Stimulated activated effector memory CD8-positive, alpha-beta T cell treated with anti-CD3 and anti-CD28 coated beads, Interleukin-12 subunit alpha, Interleukin-12 subunit beta, amount 100 ng/mL, for 72 hours (primary cell): Measurements from ENCODE around the gene PRX.
"Not testable (repeated sequence)": the region's sequence is repeated elsewhere in the genome, so short reads cannot be mapped to it uniquely, and the experiment has no call there.

Experiments used
- ATAC-seq: fragments of 150-1000 bp; cut with Tn5 transposase; 2 replicates; pipeline ENCODE4 v1.10.0; 2021
- DNase-seq, 2 donors: peaks; one replicate each; pipeline ENCODE4 v3.0.0; 2021 to 2022; ENCODE audit warnings: low spot score in 2 of 2
- H3K27ac Mint-ChIP-seq: one replicate; pipeline ENCODE4 v1.8.0; 2022; ENCODE audit warnings: mild to moderate bottlenecking, mixed read lengths
- H3K36me3 Mint-ChIP-seq: one replicate; pipeline ENCODE4 v1.8.0; 2022; ENCODE audit warnings: mild to moderate bottlenecking, mixed read lengths
- H3K4me1 Mint-ChIP-seq: one replicate; pipeline ENCODE4 v1.8.0; 2022; ENCODE audit warnings: mixed read lengths
- H3K4me3 Mint-ChIP-seq: one replicate; pipeline ENCODE4 v1.8.0; 2022; ENCODE audit warnings: mild to moderate bottlenecking, mixed read lengths
- H3K9me3 Mint-ChIP-seq: one replicate; pipeline ENCODE4 v1.8.0; 2022; ENCODE audit warnings: mixed read lengths

The PRX gene

GRCh38 chr19:40444000-40444824 lies 31.0 kb upstream of the PRX start, which contains the start of gene SERTAD3:
SERTAD3 (minus strand) TSS chr19:40444335; CDS start chr19:40442080, 2,255 bp downstream.
- H3K4me1 Mint-ChIP-seq = peaks cover 31% of the 10 kb centered on the region
- peak within 1 kb of the TSS; percentile 96 for H3K4me3 Mint-ChIP-seq
- DNase-seq = peak; percentile 97 to 98
- ATAC-seq = peak; percentile 82
- H3K27ac Mint-ChIP-seq = peak within 1 kb of the TSS; percentile 92
- H3K36me3 Mint-ChIP-seq = peaks cover 59% of the 10 kb centered on the region
- H3K9me3 Mint-ChIP-seq = no peaks in the 10 kb centered on the region

DNA sequence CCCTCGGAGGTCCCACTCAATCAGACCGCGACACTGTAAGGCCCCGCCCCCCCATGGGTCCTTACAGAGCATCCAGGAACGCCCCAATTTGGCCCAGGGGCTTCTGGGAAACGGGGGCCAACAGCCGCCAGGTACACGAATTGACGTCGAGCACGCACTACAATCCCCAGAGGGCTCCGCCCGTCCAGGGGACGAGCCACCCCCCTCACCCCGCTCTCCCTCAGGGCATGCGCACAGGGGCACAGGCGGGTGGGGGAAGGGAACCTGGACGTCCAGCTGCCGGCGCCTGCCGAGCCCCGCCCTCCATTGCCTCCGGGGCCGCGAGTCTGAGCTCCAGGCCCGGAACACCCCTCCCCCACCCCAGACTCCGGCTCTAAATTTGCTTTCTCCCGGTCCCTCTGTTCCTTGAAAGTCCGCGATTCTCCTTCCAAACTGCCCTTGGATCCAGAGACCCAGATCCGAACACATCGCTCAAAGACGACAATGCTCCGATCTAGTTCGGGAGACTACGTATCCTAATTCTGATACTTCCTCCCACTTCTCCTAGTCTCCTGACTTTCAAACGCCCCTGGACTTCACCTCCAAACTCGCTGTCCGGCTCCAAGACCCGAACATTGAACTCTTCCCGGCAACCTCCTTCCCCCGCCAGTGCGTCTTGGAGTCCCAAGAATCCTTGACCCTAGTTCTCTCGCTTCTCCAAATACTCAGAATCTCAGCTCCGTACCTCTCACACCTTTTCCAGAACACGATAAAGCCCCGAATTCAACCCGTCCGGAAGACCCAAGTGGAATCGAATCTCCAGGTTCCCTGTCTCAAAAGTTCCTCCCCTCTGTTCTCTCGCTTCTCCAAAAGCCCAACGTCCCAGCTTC lies 30.2 kb upstream of the PRX start:
- Mint-ChIP-seq H3K4me1 (peaks cover 32% of the 10 kb centered on the region), H3K4me3 (peak overlapping the region; percentile 96), H3K36me3 (peaks cover 58% of the 10 kb centered on the region), H3K9me3 (no peaks in the 10 kb centered on the region), H3K27ac (peak overlapping the region; percentile 92)
- DNase-seq (peak; percentile 95 to 100), ATAC-seq (peak; percentile 89)

GRCh38 chr19:40442328-40443130 lies 29.4 kb upstream of the PRX start:
- Mint-ChIP-seq H3K27ac (peak overlapping the region; percentile 92), H3K4me3 (peak overlapping the region; percentile 96), H3K4me1 (peaks cover 32% of the 10 kb centered on the region), H3K9me3 (no peaks in the 10 kb centered on the region), H3K36me3 (peaks cover 52% of the 10 kb centered on the region)
- ATAC-seq (no peak), DNase-seq (no peak)

GRCh38 chr19:40441719-40442253 lies 28.6 kb upstream of the PRX start:
- Mint-ChIP-seq H3K4me1 (peaks cover 32% of the 10 kb centered on the region), H3K27ac (peak overlapping the region; percentile 92), H3K9me3 (no peaks in the 10 kb centered on the region), H3K4me3 (peak overlapping the region; percentile 96), H3K36me3 (peaks cover 52% of the 10 kb centered on the region)
- no peak for DNase-seq
- no peak for ATAC-seq

GRCh38 chr19:40438284-40438683 lies 25.1 kb upstream of the PRX start:
- Mint-ChIP-seq H3K4me3 (no peak overlapping the region), H3K27ac (no peak overlapping the region), H3K36me3 (peaks cover 38% of the 10 kb centered on the region), H3K4me1 (peaks cover 33% of the 10 kb centered on the region), H3K9me3 (no peaks in the 10 kb centered on the region)
- DNase-seq (no peak), ATAC-seq (no peak)

DNA sequence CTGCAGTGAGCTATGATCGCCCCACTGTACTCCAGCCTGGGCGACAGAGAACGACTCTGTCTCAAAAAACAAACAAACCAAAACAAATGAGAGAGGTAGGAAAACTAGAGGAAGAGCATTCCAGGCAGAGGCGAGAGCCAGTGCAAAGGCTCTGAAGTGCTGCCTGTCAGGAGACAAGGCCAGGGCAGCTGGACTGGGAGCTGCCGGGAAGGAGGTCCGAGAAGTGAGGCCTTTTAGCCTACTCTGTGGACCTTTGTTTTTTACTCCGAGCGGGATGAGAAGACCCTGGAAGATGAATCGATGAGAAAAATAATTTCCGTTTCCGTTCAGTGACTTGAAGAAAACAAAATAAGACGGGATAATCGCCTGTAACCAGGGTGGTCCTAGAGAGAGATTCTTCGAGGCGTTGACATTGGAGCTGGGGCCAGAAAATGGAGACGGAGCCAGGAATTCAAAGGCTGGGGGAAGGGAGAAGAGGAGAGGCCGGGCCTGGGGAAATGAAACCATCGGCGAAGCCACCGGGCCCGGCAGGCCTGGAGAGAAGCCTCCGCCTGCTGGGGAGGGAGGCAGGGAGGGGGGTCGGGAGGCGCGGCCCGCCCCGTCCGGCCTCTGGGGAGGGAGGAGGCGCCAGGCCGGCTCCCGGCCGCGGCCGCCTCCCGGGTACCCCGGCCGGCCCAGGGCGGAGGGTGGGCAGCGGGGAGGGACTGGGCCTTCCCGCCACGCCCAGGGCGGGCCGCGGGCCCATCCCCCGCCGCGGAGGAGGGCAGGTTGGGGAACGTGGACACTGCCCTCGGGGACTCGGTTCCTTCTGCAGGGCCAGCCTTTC lies 20.4 kb upstream of the PRX start:
- peak; percentile 90 for ATAC-seq
- H3K4me1 Mint-ChIP-seq = peaks cover 18% of the 10 kb centered on the region
- DNase-seq = peak; percentile 29 to 69
- H3K9me3 Mint-ChIP-seq = no peaks in the 10 kb centered on the region
- peaks cover 7% of the 10 kb centered on the region for H3K36me3 Mint-ChIP-seq
- peak overlapping the region; percentile 77 for H3K4me3 Mint-ChIP-seq
- H3K27ac Mint-ChIP-seq = peak overlapping the region; percentile 99

DNA sequence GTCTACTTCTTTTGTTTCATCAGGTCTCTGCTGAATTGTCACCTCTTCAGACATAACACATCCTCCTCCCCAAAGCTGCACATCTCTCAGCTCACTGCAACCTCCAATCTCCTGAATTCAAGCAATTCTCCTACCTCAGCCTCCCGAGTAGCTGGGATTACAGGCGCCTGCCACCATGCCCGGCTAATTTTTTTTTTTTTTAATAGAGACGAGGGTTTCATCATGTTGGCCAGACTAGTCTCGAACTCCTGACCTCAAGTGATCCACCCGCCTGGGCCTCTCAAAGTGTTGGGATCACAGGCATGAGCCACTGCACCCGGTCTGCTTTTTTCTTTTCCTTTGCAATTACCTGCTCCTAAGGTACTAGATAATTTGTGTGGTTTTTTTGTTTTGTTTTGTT lies 19.6 kb upstream of the PRX start:
- not testable (repeated sequence) for ATAC-seq, H3K36me3 Mint-ChIP-seq, H3K9me3 Mint-ChIP-seq, DNase-seq
- H3K4me1 Mint-ChIP-seq = peaks cover 18% of the 10 kb centered on the region
- H3K4me3 Mint-ChIP-seq = peak overlapping the region; percentile 77
- H3K27ac Mint-ChIP-seq = peak overlapping the region; percentile 99

DNA sequence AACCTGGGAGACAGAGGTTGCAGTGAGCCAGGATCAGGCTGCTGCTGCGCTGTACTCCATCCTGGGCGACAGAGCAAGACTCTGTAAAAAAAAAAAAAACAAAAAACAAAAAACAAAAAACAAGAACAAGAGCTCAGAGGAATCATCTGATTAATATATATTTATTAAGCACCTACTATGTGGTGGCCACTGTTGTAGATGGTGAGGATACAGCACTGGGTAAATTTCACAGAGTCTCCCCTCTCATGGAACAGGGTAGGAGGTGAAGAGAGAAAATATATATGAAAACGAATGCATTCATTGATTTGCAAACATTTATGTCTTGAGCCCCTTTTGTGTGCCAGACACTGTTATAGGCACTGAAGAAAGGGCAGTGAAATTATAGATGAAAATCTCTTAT lies 18.5 kb upstream of the PRX start:
- ATAC-seq = no peak
- no peak overlapping the region for H3K27ac Mint-ChIP-seq
- DNase-seq = no peak
- H3K4me1 Mint-ChIP-seq = peaks cover 18% of the 10 kb centered on the region
- H3K4me3 Mint-ChIP-seq = no peak overlapping the region
- H3K9me3 Mint-ChIP-seq = no peaks in the 10 kb centered on the region
- peaks cover 7% of the 10 kb centered on the region for H3K36me3 Mint-ChIP-seq

- peaks cover 17% of the 10 kb centered on the region for H3K4me1 Mint-ChIP-seq
- not testable (repeated sequence) for ATAC-seq, H3K27ac Mint-ChIP-seq, H3K9me3 Mint-ChIP-seq, H3K4me3 Mint-ChIP-seq, DNase-seq
- peaks cover 15% of the 10 kb centered on the region for H3K36me3 Mint-ChIP-seq
Measured at GRCh38 chr19:40430242-40430641, 17.1 kb upstream of the PRX start.

GRCh38 chr19:40428197-40428596 lies 15.0 kb upstream of the PRX start:
- not testable (repeated sequence) for ATAC-seq, H3K9me3 Mint-ChIP-seq, H3K27ac Mint-ChIP-seq, DNase-seq, H3K4me3 Mint-ChIP-seq
- Mint-ChIP-seq H3K36me3 (peaks cover 31% of the 10 kb centered on the region), H3K4me1 (peaks cover 22% of the 10 kb centered on the region)

GRCh38 chr19:40425450-40426287 lies 12.5 kb upstream of the PRX start, which contains the start of gene SERTAD1:
SERTAD1 (minus strand) TSS chr19:40425992; CDS start chr19:40423546, 2,446 bp downstream.
- ATAC-seq = peak; percentile 92
- Mint-ChIP-seq H3K36me3 (peaks cover 54% of the 10 kb centered on the region), H3K27ac (peak within 1 kb of the TSS; percentile 98), H3K9me3 (no peaks in the 10 kb centered on the region), H3K4me3 (peak within 1 kb of the TSS; percentile 96), H3K4me1 (peaks cover 30% of the 10 kb centered on the region)
- DNase-seq = peak; percentile 98 to 100

DNA sequence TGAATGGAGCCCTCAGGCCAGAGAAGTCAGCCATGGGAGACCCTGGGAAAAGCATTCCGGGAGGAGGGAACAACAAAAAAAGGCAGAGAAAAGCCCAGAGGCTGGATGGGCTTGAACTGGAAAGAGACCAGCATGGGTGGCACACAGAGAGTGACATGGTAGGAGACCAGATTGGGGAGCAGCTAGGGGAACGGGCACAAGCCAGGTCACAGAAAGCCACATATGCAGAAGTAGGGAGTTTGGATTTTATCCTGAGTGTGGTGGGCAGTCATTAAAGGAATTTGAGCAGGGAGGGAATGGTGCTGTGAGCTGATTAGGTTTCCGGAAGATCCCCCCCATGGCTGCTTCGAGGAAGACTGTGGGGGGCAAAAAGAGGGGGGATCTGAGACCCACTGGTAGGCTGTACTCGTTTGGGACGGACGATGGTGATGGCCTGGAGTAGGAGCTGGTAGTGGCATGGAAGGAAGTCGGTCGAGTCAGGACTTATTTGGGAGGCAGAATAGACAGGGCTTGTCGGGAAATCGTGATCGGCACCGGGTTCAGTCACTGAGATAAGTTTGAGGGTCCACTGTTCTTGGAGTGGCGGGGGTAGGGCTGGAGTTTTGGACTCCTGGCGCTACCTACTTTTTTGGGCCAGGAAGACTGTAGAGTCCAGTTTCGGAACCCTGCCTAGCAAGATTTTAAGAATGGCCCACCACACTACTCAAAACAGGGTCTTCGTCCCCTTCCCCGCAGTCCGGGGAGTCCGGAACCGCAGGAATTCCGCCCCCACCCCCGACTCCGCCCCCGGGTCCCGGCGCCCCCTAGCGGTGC lies 11.7 kb upstream of the PRX start:
- no peaks in the 10 kb centered on the region for H3K9me3 Mint-ChIP-seq
- peak overlapping the region; percentile 96 for H3K4me3 Mint-ChIP-seq
- H3K36me3 Mint-ChIP-seq = peaks cover 59% of the 10 kb centered on the region
- peaks cover 30% of the 10 kb centered on the region for H3K4me1 Mint-ChIP-seq
- ATAC-seq = no peak
- peak overlapping the region; percentile 98 for H3K27ac Mint-ChIP-seq
- DNase-seq = no peak
